Left forelimb (tissue), 1 donor: ENCODE results near the gene PIN4.
"Not testable (repeated sequence)": the region's sequence is repeated elsewhere in the genome, so short reads cannot be mapped to it uniquely, and the experiment has no call there.

Experiments
- DNase-seq: peaks from one replicate; pipeline ENCODE4 v3.0.0-alpha.2; 2018; ENCODE audit warnings: low spot score

PIN4 gene

DNA sequence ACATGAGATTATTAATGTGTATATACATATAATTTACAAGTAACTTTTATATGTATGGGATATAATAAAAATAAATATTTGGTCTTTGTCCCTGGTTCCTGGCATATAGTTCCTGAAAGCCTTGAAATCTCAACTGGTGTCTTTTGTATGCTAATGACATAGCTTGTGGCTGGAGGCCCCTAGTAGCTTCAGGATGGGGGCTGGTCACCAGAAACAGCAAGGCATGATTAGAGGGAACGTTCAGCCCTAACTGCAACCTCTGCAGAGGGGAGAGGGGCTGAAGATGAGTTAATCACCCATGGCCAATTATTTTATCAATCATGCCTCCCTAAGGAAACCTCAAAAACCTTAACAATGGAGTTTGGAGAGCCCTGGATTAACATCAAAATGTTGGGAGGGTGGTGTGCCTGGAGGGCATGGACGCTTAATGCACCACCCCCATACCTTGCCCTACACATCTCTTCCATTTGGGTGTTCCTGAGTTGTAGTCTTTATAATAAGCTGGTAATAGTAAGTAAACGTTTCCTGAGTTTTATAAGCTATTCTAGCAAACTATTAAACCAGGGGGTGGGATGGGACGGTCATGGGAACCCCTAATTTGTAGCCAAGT, 21.3 kb downstream of the PIN4 start:
- no peak for DNase-seq

DNA sequence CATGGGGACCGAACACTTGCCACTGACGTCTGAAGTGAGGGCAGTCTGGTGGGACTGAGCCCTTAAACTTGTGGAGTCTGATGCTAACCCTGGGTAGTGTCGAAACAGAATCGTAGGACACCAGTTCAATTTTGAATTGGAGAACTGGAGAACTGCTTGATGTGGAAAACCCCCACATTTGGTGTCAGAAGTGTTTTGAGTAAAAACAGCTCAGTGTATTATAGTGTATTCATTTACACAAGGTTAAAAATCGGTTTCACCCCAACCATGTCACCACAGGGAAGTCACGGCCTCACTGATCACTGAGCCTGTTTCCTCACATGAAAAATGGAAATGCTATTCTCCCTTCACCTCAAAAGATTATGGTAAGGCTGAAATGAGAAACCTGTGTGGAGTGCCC, 21.9 kb downstream of the PIN4 start:
- no peak for DNase-seq

DNA sequence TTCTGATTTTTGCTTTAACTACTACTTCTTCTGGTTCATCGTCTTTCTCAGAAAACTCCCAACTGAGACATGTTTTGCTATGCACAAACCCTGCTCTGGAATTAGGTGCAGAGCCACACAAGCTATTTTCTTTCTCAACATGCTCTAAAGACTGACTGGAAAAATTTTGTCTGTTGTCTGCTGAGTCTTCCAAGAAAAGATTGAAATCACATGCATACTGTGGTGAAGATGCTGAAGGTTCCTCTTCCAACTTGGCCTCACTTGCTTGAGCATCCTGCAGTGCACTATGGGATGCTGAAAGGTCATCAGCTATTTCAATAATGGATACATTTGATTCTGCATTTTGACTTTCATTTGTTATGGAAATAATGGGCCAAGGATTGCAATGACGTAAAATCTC, 24.1 kb downstream of the PIN4 start:
- DNase-seq, result no peak

DNA sequence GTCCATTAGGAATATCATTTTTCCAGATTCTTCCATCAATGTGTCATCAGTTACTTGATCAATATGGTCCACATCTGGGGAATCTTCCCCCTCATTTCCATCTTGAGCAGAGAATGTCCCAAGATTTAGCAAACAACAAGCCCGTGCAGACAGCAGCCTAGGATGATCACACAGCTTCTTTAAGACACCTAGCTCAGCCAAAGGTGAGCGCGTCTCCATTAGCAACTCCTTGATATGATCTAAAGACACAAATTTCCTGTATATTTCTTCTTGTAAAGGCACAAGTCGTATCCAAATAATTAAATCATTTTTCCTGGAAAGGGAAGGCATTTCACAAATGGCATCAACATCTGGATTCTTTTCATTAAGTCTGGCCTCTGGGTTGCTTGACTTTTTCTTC, 25.8 kb downstream of the PIN4 start:
- DNase-seq, result no peak

DNA sequence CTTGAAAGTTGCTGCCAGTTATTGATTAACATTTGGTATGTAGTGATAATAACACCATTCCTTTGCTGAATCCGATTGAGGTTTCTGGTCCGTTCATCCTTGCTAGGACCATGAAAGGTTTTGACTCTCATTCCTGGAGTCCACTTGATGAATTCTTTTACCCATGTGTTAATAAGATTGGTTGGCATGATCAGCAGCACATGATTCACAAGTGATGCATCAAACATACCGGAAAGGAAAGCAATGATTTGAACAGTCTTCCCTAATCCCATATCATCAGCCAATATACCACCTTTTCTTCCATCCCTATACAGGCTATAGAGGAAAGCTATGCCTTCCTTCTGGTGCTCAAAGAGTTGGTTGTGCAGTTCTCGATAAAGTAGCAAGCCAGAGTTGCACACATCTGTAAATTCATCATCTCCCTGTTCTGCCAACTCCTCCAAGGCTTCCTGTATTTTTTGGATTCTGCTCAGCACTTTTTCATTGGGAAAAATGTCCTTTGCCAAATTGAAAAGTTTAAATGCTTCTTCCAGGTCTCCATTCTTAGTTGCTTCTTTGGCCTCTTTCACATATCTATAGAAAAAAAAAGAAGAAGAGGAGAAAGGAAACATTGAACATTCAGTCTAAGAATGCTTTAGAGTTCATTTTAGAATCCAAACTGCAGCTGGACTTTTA, 26.7 kb downstream of the PIN4 start:
- DNase-seq, result no peak

DNA sequence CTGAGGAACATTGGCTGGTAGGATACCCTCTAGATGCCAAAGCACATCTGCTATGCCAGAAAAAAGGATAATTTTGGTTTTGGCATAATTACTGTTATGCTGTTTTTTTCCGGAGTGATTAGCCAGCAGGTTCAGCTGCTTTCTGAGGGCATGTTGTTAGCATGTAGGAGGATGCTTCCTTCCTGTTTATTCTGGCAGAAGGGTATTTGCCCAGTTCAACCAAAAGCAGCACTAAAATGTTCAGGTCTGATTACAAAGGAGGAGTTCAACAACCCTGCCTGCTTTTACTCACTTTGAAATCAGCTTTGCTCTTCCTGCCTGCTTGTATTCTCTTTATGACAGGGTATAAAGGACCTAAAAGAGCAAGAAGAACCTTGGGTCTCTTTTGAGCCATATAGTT, 35.4 kb downstream of the PIN4 start:
- no peak for DNase-seq

DNA sequence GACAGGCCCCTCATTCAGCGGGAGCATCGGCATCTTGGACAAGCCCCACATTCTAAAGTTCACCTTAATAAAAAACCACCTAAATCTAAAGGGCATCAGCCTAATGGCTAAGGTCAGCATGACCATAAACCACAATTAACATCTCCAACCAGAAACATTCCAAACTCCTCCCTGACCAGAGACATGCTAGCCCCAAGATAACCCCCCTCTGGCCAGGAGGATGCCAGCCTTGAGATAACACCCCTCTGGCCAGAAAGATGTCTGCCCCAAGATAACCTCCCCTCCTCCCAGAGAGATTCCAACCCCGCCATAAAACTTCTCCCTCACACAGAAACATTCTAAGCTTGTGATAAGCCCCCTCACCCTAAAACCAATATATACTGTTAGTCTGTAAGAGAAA, 38.8 kb downstream of the PIN4 start:
- not testable (repeated sequence) for DNase-seq

DNA sequence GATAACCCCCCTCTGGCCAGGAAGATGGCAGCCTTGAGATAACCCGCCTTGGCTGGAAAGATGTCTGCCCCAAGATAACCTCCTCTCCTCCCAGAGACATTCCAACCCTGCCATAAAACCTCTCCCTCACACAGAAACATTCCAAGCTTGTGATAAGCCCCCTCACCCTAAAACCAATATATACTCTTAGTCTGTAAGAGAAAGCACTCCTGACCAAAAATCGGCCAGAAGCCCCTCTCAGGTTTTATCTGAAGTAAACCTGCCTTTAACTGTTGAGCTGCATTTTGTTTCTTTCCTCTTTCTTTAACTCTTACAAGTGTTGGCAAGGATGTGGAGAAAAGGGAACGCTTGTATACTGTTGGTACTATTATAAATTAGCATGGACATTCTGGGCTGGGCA, 48.7 kb downstream of the PIN4 start:
- DNase-seq, result no peak

DNA sequence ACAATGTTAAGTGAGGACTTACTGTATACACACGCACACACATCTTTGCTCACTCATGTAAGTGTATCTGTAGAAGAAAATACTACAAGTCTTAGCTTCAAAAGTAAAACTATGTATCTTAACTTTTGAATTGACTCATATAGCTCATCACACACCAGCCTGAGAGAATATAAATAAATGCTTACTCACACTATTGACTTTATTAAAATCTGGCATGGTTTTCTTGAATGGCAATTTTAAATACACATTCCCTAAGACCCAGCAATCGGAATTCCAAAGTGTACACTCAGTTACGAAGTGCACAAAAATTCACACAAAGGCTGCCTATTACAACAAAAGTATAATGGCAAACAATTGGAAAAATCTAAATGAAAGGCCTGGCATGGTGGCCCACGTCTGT, 55.3 kb downstream of the PIN4 start:
- no peak for DNase-seq

DNA sequence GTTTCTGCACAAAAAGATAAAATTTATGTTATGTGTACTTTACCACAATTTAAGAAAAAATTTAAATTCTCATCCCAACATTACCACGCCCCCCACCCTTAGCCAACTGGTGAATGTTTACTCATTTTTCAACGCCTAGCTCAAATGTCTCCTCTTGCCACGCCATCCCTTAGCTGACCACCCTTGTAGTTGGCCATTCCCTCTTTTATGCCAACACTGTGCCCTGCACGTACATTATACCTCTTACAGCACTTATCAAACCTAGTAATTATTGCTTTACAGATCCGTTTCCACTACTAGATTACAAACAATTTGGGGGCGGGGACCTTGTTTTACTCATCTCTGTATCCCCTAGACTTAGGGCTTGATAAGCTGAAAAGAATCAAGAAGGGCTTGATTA, 56.6 kb downstream of the PIN4 start:
- no peak for DNase-seq

DNA sequence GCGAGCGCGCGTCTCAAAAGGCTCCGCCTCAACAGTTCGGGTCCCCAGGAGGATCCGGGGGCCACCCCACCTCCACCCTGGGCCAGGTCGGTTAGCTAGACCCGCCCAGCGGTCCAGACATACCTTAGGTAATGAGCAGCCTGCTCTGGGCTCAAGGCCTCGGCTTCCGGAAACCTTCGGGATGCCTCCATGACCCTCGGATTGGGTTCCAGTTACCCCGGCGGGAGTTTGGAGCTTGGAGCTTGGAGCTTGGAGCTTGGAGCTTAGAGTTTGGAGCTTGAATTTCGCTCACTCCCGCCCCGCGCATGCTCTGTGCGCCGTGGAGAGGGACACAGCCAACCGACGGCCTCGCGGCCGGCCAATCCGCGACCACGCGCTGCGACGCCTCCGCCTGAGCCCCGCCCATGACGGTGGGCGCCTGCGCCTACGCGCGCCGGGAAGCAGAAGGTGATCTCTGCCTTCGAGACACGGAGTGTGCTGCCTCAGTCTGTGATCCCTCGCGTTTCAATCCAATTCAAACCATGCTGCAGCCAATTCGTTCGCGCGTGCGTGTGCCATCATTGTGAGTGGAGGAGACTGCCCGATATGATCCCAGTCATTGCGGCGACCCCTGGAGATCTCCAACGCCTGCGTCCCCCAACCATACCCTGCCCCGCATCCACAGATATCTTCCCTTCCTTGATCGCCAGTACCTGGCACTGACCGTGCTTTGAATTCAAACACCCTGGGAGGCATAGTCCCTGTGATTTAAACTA, 57.3 kb downstream of the PIN4 start, which contains the start of gene ERCC6L:
TSS of gene ERCC6L (minus strand) at position 307 of the 755 bp plus-strand sequence. CDS start at position 191, 116 bp downstream.
- peak; percentile 90 for DNase-seq

DNA sequence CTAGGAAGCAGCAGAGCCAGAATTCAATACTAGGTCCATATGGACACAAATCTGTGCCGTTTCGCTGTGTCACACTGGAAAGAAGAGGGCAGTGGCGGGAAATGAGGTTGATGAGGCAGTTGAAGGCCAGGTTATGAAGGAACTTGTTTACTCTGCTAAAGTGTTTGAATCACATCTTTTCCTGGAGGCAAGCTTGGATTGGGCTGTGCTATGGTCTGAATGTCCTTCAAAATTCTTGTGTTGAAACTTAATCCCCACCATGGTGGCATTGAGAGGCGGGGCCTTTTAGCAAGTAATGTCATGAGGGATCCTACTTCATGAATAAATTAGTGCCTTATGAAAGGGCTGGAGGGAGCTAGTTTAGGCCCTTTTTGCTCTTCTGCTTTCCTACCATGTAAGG, 59.4 kb downstream of the PIN4 start:
- no peak for DNase-seq

DNA sequence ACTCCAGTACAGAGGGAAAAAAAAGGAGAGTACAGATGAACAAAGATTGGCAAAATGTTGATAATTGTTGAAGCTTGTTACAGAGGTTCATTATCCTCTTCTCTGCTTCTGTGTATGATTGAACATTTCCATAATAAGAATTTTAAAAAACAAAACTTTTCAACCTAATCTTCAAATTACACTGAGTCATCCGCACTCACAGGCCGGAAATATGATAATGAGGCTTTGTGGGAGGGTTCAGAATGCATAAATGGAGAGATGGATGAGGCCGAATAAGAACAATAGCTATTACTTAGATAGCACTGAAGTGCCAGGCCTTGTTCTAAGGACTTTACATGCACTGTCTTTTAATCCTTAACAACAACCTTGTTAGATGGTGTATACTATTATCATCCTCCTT, 61.9 kb downstream of the PIN4 start:
- DNase-seq, result no peak

DNA sequence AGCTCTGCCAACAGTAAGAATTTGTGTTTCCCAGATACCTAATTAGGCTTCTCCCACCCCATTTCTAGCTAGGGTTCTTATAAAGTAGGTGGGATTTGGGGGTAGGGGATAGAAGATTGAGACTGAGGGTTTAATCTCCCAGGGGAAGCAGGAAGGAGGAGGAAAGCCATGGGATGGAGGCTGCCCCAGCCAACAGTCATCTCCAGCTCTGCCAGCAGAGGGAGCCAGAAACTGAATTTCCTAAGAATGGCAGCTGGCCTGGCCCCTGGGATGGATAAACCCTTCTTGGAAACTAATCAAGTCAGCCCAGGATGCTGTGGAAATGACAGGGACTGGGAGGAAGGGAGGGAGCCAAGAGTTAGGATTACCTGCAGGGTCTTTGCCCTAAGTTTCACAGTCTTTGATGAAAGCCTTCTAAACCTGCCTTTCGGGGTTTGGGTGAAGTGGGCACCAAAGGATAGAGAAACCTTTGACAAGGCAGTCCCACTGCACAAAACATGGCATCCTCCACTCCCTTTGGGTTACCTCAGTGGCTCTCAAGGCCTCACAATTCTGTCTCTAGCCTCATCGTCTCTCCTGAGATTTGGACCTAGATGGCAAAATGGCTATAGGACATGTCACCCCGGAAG, 64.0 kb downstream of the PIN4 start:
- DNase-seq, result no peak

DNA sequence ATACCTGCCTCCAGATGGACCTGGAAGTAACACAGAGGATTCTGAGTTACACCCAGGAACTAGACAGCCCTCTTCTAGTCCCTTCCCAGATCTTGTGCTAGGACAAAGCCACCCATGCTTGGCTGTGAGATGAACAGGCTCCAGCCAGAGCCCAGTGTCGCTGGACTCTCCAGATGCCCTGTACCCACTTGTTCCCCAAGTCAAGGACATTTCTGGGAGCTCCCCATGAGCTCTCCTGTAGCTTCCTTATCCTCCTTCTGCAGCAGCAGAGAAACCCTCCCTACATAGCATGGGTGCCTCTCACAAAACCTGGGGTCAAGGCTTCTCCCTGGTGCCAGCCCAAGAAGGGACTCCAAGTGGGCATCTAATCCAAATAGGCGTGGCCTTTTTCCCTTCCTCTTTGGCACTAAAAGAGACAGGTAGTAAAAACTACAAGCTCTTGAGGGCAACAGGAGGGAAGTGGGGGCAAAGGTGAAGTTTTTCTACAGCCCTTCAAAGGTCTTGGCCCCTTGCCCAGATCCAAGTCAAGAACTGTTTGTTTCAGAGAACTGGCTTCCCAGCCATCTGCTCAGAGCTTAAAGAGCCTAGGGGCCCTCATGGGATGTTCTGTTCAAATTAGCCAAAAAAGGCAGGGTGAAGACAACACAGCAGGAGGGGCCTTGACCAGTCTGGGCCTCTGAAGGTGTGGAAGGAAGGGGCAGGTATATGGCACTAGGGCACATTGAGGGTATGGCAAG, 65.8 kb downstream of the PIN4 start:
- no peak for DNase-seq
